GM11168 (cell line): ENCODE data around the gene FXYD5.

Source experiments
- in situ Hi-C: fragments of 300-500 bp; cut with MboI; formaldehyde crosslinking; loops from one replicate; pipeline ENCODE4 v1.12.0; 2022; ENCODE audit warnings: low sequenced_read_pairs; ENCODE audit not compliant: unreplicated experiment

Gene FXYD5

GRCh38 chr19:35153701-35154524 is 622 bp upstream of the FXYD5 start:
- in situ Hi-C loops, result no loop called here

GRCh38 chr19:35155441-35155840 is 906 bp downstream of the FXYD5 start:
- in situ Hi-C loops, result no loop called here

GRCh38 chr19:35155981-35156672 is 1.6 kb downstream of the FXYD5 start:
- in situ Hi-C loops, result no loop called here

- in situ Hi-C loops, result no loop called here
These were observed 2.1 kb downstream of the FXYD5 start for GRCh38 chr19:35156673-35157014.

GRCh38 chr19:35157431-35157830 is 2.9 kb downstream of the FXYD5 start:
- in situ Hi-C loops, result no loop called here

- in situ Hi-C loops, result no loop called here
These were observed 5.1 kb downstream of the FXYD5 start for GRCh38 chr19:35159606-35160005.

- in situ Hi-C loops, result no loop called here
These were observed 6.3 kb downstream of the FXYD5 start for GRCh38 chr19:35160629-35161433.

GRCh38 chr19:35161434-35161743 is 6.9 kb downstream of the FXYD5 start:
- in situ Hi-C loops, result no loop called here

GRCh38 chr19:35162471-35163326 is 8.2 kb downstream of the FXYD5 start:
- in situ Hi-C loops, result no loop called here

GRCh38 chr19:35164418-35164817 is 9.9 kb downstream of the FXYD5 start:
- in situ Hi-C loops, result no loop called here

GRCh38 chr19:35165200-35166058 is 10.9 kb downstream of the FXYD5 start:
- in situ Hi-C loops, result no loop called here

GRCh38 chr19:35166100-35167063 is 11.8 kb downstream of the FXYD5 start:
- in situ Hi-C loops, result no loop called here

GRCh38 chr19:35167251-35168119 is 12.9 kb downstream of the FXYD5 start:
- in situ Hi-C loops, result no loop called here

GRCh38 chr19:35168196-35168595 is 13.7 kb downstream of the FXYD5 start:
- in situ Hi-C loops, result no loop called here

GRCh38 chr19:35169221-35169995 is 14.9 kb downstream of the FXYD5 start:
- in situ Hi-C loops, result no loop called here

GRCh38 chr19:35170359-35171061 is 16.0 kb downstream of the FXYD5 start:
- in situ Hi-C loops, result no loop called here
